ENCODE measurements around the gene ADGRG6. TPM values are rescaled to one million over a fixed set of nuclear protein-coding genes. Genes with fewer than 3 reads are reported as not detected.
"Not testable (repeated sequence)": the region's sequence is repeated elsewhere in the genome, so short reads cannot be mapped to it uniquely, and the experiment has no call there.

The ADGRG6 gene
- 145 TPM for total RNA-seq

DNA sequence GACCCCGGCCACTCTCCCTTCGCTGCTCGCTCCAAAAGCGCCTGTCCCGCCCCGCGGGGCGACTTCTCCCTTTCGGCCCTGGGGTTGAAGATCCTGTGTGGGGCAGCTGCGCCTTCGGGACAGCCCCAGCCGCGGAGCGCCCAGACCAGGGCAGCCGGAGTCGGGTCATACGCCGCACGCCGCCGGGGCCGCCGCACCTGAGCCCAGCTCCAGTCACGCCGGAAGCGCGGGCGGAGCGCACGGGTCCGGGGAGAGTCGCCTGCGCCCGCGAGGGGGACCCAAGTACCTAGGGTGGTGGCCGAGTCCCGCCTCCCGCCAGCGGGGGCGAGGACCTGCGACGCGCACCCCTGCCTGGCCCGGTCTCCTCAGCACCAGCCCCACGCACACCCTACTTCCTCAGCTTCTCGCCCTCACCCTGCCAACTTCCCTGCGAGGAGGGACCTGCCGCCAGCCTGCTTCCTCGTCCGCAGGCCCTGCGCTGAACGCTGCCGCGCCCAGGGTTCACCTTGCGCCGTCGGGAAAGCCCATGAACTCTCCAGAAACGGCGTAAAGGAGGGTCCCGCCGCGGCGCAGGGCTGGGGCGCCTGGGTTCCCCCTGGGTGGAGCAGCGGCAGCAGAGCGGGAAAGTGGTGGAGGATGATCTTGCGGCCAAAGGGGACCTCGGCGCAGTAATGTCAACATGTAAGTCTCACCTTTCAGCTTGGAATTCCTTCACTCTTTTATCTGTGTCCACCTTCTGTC, at the start of gene ADGRG6:
Gene ADGRG6, plus strand, starts transcription at position 357 of the 741 bp plus-strand sequence. Its CDS starts 323 bp downstream, at position 680.
- peak; percentile 64 for DNase-seq (ENCODE audit: low spot score)

- no peak for DNase-seq (ENCODE audit: low spot score)
Observed at GRCh38 chr6:142254513-142254912, 47.3 kb upstream of the ADGRG6 start.

- no peak for DNase-seq (ENCODE audit: low spot score)
Observed at GRCh38 chr6:142255785-142256184, 46.0 kb upstream of the ADGRG6 start.

DNA sequence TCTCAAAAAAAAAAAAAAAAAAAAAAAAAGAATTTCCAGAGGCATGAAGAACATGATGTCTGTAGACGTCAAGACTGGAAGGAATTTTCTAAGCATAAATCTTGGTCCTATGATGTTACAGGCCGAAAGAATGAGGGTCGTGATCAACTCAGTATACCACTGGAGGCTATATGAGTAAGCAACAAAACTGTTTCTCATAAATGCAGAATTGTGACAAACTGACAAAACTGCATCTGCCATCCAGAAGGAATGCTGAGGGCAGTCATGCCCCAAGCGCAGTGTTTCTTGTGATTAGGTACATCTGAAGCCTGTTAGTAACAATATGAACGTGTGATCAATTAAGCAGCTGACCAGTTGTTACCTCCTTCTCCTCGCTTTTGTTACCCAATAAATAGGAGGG, 43.5 kb upstream of the ADGRG6 start:
- DNase-seq (ENCODE audit: low spot score) = no peak

GRCh38 chr6:142258757-142259156, 43.0 kb upstream of the ADGRG6 start:
- no peak for DNase-seq (ENCODE audit: low spot score)

GRCh38 chr6:142260748-142261147, 41.1 kb upstream of the ADGRG6 start:
- no peak for DNase-seq (ENCODE audit: low spot score)

DNA sequence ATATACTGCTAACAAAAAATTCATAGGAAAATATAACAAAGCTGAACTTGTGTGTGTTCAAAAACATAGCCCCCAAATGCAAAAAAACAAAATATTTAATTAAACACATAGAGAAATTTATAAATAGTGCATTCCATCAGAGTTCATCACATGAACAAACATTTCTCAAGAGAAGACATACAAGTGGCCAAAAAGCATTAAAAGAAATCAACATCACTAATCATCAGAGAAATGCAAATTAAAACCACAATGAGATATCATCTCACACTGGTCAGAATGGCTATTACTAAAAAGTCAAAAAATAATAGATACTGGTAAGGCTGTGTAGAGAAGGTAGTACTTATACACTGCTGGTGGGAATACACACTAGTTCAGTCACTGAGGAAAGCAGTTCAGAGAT, 39.6 kb upstream of the ADGRG6 start:
- DNase-seq (ENCODE audit: low spot score) = no peak

- DNase-seq (ENCODE audit: low spot score) = no peak
Observed at GRCh38 chr6:142265476-142265875, 36.3 kb upstream of the ADGRG6 start.

DNA sequence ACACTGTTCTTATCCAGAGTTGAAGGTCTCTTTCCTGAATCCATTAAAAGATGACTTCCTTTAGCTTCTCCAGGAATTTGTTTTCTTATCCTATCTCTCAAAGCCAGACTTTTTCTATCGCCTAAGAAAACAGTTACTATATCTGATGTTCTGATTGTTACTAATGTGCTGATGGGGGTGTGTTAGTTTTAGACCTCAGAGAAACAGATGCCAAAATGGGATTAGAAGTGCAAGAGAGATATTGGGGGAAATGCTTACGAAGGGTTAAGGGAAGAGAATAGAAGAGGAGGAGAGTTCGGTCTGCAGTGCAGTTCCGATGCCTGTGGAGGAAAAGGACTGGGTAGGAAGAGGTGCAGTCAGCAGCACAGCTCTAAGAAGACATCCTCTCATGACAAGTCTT, 35.7 kb upstream of the ADGRG6 start:
- DNase-seq (ENCODE audit: low spot score) = no peak

GRCh38 chr6:142271476-142271875, 30.3 kb upstream of the ADGRG6 start:
- no peak for DNase-seq (ENCODE audit: low spot score)

DNA sequence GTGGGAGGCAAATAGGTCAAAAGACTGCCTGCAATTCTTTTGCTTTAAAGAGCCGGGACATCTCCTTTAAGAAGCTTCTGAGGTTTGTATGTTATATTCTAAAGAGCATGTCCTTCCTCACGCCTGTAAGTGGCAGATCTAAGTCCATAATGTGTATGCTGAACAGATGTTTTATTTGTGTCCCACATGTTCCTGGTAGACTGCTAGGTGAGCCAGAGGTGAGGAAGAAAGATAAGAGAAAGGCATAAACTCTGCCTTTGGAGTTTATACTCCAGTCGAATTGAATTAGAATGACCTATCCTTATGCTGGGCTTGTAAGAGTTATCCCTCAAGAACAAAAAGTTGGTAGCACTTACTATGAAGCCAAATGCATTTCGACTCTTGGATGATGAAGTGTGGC, 27.2 kb upstream of the ADGRG6 start:
- no peak for DNase-seq (ENCODE audit: low spot score)

- DNase-seq (ENCODE audit: low spot score) = no peak
Observed at GRCh38 chr6:142275236-142276006, 26.4 kb upstream of the ADGRG6 start.

- DNase-seq (ENCODE audit: low spot score) = no peak
Observed at GRCh38 chr6:142276256-142276655, 25.6 kb upstream of the ADGRG6 start.

- no peak for DNase-seq (ENCODE audit: low spot score)
Observed at GRCh38 chr6:142279350-142280180, 22.2 kb upstream of the ADGRG6 start.

DNA sequence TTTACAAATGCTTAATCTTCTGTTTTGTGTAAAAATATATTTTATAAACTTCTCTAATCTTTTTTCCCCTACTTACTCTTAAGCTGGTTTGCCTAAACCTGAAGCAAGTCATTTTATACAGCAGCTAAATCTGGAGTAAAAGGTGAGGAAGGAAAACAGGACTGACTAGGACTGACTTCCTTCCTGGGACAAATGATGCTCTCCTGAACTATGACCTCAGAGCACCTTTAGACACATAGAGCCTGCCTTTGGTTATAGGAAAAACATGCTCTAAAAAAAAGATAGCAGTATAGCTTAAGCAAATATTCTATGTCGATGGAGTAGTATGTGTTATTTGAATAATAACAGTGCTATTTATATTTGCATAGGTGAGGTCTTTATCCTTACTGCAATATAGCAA, 21.5 kb upstream of the ADGRG6 start:
- no peak for DNase-seq (ENCODE audit: low spot score)

- DNase-seq (ENCODE audit: low spot score) = no peak
Observed at GRCh38 chr6:142280927-142281326, 20.9 kb upstream of the ADGRG6 start.

GRCh38 chr6:142283138-142283537, 18.7 kb upstream of the ADGRG6 start:
- DNase-seq (ENCODE audit: low spot score) = not testable (repeated sequence)

GRCh38 chr6:142284419-142284818, 17.4 kb upstream of the ADGRG6 start:
- no peak for DNase-seq (ENCODE audit: low spot score)

DNA sequence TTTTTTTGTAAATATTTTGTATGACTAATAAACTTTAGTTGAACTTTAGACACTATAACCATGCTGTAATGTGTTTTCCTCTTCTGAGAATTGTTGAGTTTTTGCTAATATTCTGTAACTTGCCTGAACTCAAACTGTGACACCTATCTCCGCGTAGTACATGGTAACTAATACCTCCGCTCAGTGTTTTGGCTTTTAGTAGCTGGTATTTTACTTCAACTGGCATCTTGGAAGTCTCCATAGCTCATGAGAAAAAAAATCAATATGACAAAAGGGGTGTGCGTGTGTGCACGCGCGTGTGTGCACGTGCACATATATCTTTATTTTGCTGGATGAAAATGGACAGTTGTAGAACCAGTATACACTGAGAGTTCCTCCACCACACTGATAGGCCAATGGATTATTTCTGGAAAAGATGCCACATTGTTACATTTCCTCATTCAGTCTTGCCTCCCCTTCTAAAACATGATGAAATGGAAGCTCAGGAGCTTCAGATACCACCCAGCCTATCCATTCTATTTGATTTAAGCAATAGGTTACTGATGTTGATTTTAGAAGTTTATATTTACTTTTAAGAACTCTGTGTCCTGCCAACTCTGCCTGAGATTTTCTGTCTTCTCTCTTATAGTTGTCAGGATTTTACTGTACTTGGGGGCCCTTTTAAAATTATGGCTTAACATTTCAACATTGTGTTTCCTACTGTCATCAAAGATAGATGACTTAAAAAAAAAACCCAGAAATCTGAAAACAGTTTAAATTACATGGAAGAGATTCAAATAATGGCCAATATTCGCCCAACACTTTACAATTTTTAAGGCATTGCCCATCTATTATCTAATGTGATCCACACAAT, 16.3 kb upstream of the ADGRG6 start:
- DNase-seq (ENCODE audit: low spot score) = no peak

DNA sequence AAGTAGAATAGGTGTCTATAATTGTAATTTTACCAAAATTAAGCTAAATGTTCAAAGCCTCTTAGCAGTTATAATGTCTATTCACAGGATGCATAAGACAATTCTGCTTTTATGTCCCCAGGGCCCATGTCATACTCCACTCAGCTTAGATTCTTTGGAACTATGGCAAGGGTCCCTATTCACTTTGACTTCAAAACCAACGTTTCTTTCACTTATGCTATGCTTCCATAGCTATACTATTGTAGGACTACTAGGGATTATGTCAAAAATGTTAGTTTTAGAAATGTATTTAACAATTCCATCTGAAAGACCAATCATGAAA, 15.8 kb upstream of the ADGRG6 start:
- DNase-seq (ENCODE audit: low spot score) = no peak

DNA sequence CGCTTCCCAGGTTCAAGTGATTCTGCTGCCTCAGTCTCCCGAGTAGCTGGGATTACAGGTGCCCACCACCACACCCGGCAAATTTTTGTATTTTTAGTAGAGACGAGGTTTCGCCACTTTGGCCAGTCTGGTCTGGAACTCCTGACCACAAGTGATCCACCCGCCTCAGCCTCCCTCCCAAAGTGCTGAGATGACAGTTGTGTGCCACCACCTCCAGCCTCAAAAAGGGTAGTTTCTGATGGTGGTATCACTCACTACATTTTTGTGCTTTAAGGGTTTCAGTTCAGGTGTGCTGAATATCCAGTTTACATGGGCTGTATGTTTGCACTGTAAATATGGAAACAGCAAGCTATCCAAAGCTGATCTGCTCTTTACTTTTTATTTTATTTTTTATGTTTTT, 12.1 kb upstream of the ADGRG6 start:
- no peak for DNase-seq (ENCODE audit: low spot score)

- DNase-seq (ENCODE audit: low spot score) = no peak
Observed at GRCh38 chr6:142290851-142291250, 11.0 kb upstream of the ADGRG6 start.

Data from ureter (tissue), 1 donor.